Measurements from ENCODE around the gene KISS1R. TPM values are rescaled to one million over a fixed set of nuclear protein-coding genes. Genes with fewer than 3 reads are reported as not detected.

Gene KISS1R
- polyA plus RNA-seq, 3 donors = 0.94 to 1.3 (median 0.98) TPM

DNA sequence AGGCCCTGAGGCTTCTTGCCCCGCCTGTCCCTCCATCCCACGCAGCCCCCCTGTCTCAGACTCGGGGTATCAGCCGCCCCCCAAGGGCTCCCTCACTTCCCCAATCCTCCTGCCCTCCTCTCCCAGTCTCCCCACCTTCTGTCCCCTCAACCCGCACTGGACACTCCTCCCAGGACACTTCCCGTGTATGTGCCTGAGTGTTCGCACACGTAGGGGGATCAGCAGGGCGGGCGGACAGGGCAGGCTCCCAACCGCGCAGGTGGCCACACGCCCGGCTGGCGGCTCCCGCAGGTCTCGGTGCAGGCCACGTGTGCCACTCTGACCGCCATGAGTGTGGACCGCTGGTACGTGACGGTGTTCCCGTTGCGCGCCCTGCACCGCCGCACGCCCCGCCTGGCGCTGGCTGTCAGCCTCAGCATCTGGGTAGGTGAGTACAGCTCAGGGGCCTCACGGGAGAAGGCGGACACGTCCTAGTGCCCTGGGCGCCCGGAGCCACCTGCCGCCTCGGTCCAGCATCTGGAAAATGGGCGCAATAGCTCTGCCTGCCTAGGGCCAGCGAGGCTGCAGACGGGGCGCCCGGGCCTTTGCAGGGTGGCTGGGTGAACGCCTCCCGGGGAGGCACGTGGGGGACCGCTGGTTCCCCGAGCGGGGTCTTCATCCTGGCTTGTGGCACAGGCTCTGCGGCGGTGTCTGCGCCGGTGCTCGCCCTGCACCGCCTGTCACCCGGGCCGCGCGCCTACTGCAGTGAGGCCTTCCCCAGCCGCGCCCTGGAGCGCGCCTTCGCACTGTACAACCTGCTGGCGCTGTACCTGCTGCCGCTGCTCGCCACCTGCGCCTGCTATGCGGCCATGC is 2.3 kb downstream of the KISS1R start:
- no peak for DNase-seq

DNA sequence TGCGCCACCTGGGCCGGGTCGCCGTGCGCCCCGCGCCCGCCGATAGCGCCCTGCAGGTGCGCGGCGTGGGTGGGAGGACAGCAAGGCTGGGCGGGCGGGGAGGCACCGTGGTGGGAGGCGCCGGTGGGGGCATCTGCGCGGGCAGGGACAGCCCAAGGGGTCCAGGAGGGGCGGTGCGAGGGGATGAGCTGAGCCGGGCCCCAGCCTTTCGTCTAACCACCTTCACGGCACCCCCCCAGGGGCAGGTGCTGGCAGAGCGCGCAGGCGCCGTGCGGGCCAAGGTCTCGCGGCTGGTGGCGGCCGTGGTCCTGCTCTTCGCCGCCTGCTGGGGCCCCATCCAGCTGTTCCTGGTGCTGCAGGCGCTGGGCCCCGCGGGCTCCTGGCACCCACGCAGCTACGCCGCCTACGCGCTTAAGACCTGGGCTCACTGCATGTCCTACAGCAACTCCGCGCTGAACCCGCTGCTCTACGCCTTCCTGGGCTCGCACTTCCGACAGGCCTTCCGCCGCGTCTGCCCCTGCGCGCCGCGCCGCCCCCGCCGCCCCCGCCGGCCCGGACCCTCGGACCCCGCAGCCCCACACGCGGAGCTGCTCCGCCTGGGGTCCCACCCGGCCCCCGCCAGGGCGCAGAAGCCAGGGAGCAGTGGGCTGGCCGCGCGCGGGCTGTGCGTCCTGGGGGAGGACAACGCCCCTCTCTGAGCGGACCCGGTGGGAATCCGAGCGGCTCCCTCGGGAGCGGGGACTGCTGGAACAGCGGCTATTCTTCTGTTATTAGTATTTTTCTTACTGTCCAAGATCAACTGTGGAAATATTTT is 3.1 kb downstream of the KISS1R start:
- no peak for DNase-seq

DNA sequence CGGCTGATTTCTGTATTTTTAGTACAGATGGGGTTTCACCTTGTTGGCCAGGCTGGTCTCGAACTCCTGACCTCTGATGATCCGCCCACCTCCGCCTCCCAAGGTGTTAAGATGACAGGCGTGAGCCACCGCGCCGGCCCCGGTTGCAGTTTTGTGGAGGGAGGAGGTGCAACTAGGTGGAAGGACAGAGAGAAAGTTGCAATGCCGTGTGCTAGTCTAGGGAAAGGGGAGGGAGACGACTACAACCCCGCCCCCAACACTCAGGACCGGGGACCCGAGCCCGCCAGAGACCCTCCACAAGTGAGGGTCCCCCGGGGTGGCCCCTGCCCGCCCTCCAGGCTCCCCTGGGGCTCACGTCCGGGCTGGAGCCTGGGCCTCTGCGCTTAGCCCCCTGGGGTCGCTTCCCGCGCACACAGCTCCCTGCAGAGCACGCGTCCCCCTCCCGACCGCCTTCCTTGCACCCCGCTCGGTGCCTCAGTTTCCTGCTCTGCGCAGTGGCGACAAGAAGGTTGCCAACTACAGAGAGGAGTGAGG is 7.5 kb downstream of the KISS1R start:
- no peak for DNase-seq

DNA sequence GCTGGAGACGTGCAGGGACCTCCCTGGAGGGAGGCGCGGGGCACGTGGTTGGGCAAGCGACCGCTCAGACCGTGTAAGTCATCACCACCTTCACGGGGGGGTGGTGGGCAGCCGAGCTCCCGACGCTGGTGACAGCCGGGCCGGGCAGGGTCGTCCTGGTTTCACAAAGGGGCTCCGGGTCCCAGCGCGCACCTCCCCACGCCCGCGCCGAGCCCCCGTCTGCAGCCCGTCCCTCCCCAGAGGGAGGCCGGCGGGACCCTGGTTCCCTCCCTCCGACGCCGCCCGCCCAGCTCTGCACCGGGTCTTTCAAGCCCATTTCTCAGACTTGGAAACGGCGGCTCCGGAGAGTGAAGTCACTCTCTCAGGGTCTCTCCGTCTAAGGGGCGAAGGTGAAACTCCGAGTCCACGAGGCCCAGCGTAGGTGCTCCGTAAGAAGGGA is 8.0 kb downstream of the KISS1R start:
- no peak for DNase-seq

DNA sequence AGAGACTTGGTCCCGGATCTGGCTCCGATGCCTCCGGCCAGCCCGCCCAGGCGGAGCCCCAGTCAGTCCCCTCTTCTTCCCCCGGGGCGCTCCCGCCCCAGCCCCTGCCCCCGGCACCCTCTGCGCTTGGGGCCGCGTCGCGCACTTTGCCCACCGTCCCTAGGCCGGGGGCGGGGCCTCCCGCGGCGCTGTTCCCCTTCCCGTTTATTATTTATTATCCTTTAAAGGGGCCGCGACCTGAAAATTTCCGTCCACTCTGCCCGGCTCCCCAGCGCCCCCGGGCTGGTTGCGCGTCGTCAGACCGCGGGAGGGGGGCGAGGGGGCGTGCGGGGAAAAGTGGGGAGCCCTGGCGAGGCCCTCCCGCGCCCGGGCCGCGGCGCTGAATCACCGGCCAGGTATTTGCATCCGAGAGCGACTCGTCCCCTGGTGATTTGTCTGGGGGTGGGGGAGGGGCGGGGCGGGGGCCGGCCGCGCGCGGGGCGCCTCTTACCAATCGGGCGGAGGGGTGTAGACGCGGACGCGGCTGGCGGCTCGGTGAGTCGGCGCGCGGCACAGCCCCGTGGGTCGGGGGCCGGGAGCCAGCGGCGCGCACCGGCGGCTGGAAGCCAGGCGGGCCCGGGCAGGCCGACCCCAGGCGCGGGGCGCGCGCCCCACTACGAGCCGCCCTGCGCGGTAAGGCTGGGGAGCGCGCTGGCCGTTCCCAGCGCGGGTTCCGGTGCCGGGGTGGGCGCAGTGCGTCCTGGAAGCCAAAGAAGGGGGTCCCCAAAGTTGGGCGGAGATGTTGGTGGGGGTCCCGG is 8.6 kb downstream of the KISS1R start, which contains the start of gene ARID3A:
ARID3A (plus strand) TSS at position 510 of the 797 bp plus-strand sequence. CDS start 3,494 bp downstream, outside the sequence.
- peak; percentile 87 for DNase-seq

DNA sequence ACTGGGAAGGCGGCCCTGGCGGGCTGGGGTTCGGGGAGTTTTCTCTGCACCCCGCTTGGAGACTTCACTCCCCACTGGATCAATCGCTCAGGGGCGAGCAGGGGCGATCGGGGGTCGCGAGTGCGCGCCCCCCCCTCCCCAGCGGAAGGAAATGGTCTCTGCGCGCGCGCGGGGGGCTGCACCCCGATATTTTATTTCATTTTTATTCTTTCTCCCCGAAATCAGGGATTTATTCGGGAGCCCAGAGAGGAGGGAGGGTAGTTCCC is 9.1 kb downstream of the KISS1R start:
- DNase-seq = no peak

DNA sequence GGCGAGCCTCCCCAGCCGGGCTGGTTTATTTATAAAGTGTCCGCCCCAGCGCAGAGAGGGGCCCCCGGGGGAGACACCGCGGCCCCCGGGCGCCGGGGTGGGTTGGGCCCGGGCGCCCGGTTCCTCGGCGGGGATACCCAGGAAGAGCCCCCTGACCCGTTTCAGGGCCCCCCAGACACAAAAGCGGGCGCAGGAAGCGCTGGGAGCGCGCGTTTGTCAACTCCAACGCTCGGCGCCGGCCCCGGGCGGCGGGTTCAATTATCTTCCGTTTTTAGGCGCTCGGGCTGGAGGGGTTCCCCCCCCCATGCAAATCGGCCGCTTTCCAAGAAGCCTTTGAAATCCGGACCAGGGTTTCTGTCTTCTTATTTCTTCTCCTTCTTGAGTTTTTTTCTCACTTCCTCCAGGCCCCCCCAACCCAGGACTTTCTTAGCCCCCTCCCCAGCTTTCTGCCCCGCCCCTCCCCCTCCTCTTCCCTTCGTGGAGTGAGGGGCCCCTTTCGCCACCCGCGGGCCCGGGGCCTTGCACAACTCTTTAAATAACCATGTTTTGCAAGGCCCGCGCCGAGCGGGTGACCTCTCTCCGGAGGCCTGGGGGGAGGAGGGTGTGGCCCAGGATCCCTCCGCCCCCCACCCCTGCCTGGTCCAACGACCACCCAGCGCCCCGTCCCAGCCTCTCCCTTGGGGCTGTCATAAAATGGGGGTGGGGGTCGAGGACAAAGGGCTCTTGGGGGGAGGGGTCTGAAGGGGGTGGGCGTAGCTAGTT is 9.6 kb downstream of the KISS1R start:
- no peak for DNase-seq

DNA sequence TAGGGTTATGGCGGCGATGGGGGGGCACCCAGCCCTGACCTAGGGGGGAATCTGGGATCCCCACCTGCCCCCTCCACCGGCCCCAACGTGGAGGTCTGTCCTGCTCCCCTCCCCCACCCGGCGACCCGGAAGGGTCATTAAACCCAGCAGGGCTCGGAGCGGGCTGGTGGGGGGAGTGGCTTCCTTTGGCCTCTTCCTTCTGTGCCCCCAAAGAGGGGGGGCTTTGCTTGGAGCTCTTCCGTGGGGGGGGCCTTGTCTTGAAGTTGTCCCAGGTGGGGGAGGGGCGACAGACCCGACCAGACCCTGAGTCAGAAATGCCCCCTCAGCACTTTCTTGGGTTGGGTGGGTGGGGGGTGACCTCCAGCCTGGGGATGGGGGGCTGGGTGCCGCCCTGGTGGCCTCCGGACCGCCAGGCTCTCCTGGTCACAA is 10.2 kb downstream of the KISS1R start:
- DNase-seq = no peak

DNA sequence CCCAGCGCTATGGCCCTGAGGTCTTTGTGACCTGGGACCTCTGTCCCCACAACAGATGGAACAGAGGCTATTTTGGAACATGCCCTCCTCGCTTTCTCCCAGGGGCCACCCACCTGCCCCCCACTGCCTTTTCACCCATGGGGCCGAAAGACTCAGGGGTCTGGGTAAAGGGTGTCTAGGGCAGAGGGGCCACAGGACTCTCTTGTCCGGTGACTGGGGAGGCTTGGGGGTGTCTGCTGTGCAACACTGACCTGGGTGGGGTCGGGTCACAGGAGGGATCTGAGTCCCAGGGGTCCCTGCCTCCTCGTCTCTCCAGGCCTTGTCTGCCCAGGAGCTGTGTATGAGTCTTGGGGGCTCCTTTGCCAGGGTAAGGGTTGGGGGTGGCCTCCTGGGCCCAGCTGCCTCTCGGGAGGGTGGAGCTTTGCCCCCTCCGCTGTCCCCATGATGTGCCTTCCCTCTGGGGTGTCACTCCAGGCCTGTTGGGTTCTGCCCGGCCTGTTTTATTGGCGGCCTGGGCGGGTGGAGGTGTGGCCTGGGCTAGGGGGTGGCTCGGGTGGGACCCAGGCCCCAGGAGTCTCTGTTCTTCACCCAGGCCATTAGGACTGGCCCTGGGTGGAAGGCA is 10.8 kb downstream of the KISS1R start:
- DNase-seq = no peak

DNA sequence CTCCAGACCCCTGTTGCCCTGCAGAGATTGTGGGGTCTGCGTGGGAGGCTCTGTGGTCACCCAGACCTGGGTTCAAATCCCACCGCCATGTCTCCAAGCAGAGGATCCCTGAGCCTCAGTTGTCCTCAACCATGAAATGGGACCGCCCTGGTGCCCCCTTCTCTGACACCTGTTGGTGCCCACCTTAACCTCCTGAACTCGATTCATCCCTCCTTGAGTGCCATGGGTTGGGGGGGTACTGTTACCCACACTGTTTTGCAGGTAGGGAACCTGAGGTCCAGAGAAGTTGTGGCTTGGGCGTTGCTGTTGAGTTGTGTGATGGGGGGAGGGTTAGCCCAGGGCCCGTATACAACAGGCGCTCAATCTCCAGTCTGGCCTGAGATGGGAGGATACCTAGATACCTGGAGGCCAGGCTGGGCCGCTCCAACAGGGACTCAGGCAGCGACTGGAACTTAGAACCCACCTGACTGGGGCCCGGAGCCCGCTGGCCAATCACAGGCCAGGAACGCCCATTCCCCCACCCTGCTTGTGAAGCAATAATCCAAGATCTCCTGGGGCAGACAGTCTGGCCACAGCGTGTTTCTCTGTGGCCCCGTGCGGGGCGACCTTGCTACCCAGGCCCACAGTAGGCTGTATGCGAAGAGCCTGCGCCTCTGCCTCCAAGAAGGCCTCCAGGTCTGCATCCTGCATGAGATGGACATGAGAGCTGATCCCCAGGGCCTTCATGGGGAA is 11.5 kb downstream of the KISS1R start:
- no peak for DNase-seq

DNA sequence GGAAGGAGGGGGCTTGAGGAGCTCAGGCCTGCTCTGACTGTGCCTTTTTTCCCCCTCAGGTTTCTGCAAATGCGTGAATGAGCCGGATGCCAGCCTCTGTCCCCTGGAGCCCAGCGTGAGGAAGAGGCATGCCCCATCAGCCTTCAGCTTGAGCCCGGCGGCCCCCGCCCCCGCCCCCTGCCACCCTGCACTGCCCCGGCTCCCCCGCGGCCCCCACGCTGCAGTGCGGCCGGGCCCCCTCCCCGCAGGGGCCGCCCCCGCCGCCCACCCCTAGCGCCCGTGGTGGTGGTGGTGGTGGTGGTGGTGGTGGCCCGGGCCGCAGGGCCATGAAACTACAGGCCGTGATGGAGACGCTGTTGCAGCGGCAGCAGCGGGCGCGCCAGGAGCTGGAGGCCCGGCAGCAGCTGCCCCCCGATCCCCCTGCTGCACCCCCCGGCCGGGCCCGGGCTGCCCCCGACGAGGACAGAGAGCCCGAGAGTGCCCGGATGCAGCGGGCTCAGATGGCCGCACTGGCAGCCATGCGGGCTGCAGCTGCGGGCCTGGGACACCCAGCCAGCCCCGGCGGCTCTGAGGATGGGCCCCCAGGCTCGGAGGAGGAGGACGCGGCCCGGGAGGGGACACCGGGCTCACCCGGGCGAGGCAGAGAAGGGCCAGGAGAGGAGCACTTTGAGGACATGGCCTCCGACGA is 12.2 kb downstream of the KISS1R start:
- DNase-seq = no peak

DNA sequence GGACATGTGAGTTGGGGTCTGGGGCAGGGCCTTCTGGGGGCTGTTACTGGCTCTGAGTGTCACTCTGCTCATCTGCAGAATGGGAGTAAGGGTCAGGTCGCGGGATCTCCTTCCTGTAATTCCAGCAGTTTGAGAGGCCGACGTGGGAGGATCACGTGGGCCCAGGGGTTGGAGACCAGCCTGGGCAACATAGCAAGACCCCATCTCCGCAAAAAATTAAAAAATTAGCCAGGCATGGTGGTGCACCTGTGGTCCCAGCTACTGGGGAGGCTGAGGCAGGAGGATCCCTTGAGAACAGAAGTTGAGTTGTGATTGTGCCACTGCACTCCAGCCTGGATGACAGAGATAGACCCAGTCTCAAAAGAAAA is 12.7 kb downstream of the KISS1R start:
- DNase-seq = no peak

DNA sequence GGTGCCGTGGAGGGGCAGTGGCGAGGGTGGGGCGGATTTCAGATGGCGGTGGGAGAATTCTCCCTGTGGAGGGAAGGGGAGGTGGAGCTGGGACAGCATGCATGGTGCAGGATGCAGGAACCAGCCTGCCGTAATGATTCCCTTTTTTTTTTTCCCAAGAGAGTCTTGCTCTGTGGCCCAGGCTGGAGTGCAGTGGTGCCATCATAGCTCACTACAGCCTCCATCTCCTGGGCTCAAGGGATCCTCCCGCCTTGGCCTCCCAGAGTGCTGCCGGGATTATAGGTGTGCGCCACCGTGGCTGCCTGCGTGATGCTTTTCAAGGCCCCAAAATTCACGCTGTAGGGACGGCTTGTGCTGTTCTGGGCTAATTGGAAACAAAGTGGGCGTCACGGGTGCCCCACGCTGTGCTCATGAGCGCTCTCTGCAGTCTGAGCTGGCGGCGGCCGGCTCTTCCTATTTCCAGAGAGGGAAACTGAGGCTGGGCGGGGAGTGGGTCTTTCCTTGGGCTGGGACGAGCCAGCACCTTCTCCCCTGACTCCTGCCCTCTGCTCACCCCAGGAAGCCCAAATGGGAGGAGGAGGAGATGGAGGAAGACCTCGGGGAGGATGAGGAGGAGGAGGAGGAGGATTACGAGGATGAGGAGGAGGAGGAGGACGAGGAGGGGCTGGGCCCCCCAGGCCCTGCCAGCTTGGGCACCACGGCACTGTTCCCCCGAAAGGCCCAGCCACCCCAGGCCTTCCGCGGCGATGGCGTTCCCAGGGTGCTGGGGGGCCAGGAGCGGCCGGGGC is 14.9 kb downstream of the KISS1R start:
- no peak for DNase-seq

DNA sequence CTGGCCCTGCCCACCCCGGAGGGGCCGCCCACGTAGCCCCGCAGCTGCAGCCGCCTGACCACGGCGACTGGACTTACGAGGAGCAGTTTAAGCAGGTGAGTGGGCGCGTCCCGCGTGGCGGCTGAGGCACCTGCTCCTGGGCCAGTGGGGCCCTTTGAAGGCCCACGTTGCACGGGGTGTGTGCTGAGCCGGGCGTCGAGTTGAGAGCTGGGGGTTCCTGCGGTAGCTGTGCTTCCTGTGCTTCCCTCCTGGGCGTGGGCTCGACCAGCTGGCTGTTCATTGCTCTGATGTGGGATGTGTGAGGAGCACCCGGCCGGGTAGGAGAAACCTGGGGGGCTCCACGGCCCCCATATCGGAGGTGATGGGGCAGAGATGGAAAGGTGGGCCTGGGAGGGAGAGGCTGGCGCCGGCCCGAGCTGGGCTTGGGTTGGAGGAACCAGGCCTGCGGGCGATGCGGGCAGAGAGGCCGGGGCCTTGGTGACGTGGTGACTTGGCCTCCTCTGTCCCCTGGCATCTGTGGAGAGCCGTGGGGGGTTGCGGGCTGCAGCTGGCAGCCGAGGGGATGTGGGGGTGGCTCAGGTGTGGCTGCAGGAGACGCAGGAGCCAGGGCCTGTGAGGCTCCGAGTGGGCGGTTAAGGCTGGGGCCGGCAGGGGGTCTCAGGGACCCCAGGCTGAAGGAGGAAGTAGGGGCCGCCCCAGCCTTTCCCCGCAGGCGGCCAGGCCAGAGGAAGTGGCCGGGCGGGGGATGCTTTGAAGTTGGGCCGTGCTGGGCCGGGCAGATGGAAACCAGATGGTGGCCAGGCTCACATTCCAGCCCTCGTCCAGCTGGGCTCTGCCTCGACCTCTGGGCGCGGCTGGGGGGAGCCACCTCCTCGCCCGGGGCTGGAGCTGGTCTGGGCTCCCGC is 15.8 kb downstream of the KISS1R start:
- DNase-seq = peak; percentile 86

DNA sequence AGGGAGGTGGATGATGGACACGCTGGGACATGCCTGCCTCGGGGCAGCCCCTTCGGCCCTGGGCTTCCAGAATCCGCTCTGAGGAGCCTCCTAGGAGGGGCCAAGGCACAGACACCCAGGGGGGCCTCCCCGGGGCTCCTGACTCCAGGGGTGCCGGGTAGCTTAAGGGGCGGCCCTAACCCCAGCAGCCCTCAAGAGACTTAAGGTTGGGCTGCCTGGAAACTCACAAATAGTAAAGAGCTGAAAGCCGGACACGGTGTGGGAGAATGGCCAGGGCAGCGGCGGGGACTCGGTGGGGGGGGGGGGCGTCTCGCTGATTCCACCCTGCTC is 16.4 kb downstream of the KISS1R start:
- no peak for DNase-seq

DNA sequence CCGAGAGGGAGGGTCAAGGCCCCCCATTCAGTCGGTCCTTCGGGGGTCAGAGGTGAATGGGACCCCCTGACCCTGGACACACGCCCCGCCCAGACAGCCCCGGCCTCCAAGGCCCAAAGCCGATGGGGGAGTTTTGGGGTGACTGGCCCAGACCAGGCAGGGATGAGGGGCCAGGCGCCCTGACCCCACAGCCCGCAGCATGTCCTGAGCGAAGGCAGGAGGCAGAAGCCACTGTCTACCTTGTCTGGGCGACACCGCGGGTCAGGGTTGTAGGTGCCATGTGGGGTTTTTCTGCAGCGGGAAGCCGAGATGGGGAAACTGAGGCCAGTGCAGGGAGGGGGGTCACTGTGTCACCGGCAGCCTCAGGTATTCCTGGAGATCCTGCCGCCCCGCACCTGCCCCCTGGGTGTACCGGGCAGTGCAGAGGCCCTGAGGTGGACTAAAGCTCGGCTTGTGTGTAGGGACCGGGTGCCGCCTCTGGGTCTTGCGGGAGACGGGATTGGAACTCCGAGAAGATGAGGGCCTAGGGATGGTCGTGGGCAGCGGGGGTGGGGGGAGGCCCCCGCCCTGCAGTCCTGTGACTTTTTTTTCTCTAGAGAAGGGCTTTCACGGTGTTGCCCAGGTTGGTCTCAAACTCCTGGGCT is 17.2 kb downstream of the KISS1R start:
- DNase-seq = no peak

DNA sequence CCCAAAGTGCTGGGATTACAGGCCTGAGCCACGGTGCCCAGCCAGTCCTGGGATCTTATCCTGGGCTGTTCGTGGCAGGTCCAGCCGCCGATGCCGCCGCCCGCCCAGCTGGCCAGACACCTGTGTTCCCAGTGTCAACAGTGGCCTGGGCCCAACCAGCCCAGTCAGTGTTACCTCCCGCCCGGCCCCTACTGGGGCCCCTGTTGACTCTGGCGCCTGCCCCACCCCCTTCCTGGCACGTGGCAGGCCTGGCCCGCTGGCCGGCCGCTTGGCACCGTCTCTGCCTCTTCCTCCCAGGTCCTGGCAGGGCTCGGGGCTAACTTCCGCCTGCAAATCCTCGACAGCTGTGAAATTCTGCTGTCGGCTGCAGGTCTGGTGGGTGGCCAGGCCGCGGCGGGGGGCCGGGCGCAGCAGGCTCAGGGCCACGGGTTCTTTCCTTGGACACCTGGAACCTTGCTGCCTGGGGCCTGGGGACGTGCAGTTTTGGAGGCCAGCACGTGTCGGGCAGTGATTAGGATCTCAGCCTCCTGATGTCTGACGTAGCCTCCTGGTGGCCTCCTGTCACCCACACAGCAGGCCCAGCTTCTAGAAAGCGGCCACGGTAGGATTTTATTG is 17.8 kb downstream of the KISS1R start:
- DNase-seq = no peak
